NCI-H2171 (cell line): Measurements from ENCODE around the gene ZNF276.
"Not testable (repeated sequence)": the region's sequence is repeated elsewhere in the genome, so short reads cannot be mapped to it uniquely, and the experiment has no call there.

Source experiments
- DNase-seq: peaks from one replicate; lab custom pipeline; 2025; lab: John Stamatoyannopoulos, UW

ZNF276 gene

DNA sequence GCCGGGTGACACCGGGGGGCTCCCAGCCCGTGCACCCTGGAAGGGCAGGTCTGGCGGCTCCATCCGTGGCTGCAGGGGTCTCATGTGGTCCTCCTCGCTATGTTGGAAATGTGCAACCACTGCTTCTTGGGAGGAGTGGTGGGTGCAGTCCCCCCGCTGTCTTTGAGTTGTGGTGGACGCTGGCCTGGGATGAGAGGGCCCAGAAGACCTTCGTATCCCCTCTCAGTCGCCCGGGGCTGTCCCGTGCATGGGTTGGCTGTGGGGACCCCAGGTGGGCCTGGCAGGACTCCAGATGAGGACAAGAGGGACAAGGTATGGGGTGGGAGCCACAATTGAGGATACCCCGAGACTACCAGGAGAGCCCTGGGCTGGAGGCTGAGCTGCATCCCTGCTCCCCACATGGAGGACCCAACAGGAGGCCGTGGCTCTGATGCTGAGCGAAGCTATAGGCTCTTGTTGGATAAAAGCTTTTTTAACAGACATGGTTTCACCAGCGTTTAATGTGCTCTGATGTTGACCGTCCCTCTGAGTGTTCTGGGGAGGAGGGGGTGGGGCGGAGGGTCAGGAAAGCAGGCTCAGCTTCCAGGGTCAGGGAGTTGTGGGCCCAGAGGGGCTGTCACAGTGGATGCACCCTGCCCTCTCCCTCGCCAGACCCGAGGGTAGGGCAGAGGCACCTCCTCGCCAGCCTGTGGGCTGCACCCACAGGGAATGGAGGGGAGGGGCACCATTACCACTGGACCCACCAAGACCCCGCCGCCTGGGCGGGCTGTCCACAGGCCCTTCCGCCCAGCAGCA lies 25.3 kb upstream of the ZNF276 start:
- DNase-seq = no peak

DNA sequence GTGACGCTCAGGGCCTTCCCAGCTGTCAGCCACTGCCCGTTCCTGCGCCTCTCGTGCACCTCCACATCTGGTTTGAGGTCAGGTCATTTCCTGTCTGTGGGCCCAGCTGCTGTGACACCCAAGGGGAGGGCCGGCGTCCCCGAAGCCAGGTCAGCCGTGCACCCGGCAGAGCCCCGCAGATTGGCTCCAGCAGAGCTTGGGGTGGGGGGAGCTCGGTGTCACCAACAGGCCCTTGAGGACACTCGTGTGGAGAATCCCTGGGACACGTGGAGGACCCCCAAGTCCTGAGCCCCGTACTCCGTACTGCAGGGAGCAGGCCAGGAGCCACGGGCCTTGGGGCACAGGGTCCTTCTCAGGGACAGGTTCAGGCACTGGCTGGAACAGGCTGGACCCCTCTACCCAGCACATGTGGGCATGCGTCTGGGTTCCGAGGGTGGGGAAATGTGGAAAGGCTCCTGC lies 24.6 kb upstream of the ZNF276 start:
- no peak for DNase-seq

DNA sequence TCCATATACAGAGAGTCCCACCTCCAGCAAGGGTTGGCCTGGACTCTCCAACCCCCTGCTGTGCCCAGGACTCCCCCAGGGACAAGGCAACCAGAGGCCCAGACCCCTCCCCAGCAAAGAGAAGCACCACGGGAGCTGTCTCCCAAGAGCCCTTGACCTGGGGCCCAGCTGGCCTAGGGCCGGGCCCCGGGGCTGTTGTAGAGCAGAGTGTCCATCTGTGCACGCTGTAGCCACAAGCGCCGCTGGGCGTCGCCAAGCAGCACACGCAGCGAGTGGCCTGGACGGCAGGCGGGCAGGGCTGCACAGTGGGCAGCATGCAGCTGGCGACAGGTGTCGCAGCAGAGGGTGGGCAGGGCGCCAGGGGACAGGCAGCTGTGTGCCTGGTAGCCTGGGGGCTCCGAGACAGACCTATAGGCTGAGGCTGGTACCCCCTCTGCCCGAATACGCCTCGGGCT lies 24.1 kb upstream of the ZNF276 start:
- no peak for DNase-seq

DNA sequence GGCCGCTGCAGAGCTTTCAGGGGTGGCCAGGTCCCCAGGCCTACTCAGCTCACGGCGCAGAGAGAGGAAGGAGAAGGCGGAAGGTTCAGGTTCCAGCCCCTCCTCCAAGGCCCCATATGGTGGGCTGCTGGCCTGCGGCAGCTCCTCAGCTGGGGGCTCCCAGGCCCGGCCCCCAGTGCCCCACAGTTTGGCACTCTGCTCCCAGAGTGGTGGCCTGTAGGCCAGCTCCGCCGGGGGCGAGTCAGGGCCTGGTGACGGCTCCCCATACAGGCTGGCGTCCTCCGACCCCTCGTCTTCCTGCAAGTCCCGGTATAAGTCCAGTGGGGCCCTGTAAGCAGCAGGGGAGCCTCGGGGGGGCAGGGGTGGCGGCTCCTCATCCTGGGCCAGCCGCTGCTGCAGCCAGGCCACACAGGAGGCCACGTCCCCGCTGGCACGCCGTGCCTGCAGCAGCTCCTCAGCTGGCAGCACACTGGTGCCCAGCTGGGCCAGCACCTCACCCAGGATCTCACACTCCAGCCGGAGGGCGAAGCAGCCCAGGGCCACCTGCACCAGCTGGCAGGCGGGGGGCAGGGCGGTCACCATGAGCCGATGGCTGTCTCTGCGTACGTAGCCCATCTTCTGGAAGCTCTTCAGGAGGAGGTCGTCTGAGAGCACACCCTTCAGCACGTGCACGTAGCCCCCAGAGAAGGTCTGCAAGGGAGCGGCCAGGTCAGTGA lies 23.6 kb upstream of the ZNF276 start:
- DNase-seq = no peak

DNA sequence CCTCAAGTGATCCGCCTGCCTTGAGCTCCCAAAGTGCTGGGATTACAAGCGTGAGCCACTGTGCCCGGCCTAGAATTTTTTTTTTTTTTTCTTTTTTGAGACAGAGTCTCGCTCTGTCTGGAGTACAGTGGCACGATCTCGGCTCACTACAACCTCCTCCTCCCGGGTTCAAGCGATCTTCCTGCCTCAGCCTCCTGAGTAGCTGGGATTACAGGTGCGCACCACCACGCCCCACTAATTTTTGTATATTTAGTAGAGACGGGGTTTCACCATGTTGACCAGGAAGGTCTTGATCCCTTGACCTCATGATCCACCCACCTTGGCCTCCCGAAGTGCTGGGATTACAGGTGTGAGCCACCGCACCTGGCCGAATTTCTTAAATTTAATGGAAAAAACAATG lies 22.6 kb upstream of the ZNF276 start:
- not testable (repeated sequence) for DNase-seq

DNA sequence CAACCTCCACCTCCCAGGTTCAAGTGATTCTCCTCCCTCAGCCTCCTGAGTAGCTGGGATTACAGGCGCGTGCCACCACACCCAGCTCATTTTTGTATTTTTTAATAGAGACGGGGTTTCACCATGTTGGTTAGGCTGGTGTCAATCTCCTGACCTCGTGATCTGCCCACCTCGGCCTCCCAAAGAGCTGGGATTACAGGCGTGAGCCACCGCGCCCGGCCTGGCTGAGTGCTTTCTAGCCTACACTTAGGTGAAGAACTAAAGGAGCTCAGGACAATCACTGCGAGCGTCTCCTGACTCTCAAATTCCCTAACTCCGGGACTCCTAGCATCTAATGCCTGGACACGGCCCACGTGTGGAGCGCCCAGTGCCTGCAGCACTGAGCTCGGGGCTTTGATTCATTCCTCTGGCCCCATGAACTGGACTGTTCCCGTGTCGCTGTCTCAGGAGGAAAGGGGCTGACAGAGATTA lies 21.7 kb upstream of the ZNF276 start:
- DNase-seq = not testable (repeated sequence)

DNA sequence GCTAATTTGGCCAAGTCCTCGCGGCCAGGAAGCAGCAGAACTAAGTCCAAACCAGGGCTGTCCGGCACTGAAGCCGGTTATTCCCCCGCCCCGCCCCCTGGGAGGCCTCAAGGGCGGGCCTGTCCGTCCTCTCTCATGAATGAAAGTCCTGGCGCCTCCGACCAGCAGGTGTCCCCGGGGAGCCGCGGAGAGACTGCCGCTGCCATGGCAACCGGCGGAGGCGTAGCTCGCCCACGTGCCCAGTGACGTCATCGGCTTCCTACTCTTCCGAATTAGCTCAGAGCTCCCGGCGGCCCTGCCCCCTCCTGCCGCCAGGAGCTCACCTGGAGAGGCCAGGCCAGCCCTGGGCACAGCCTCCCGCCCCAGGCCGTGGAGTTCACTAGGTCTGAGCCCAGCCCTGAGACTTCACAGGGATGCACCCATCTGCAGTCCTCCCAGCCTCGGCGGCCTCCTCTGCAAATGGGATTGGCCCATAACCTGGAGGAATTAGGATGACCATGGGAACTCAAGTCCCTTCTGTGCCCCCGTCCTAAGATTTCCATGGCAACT lies 21.2 kb upstream of the ZNF276 start:
- peak; percentile 99 for DNase-seq

DNA sequence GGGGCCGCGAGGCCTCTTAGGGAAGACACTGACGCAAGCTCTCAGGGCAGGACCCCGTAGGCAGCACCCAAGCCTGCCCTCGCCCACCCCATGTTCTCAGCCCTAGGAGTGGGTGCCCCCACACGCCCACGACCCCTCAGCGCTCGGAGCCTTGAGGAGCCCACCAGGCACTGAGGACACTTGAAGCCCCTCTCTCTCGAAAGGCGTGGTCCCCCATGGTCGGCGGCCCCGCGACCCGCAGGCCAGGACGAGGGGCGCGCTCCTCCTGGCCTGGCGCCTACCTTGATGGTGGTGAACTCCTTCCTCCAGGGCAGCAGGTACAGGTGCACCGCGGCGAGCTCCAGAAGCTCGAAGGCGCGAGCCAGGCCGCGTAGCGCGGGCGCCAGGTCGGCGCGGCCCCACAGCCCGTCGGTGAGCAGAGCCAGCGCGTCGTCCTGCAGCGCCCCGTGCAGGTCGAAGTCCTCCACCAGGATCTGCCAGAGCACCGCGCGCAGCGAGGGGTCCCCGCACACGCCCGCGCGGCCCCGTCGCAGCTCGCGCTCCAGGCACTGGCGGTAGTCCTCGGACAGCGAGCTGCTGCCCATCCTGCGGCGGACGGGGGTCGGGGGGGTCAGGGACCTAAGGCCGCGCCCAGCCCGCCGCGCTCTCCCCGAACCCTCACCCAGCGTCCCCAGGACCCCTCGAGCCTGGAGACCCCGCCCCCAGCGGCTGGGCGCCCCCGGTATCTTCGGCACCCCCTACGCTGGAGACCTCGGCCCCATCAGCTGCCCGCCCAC lies 20.5 kb upstream of the ZNF276 start:
- DNase-seq = peak; percentile 45

DNA sequence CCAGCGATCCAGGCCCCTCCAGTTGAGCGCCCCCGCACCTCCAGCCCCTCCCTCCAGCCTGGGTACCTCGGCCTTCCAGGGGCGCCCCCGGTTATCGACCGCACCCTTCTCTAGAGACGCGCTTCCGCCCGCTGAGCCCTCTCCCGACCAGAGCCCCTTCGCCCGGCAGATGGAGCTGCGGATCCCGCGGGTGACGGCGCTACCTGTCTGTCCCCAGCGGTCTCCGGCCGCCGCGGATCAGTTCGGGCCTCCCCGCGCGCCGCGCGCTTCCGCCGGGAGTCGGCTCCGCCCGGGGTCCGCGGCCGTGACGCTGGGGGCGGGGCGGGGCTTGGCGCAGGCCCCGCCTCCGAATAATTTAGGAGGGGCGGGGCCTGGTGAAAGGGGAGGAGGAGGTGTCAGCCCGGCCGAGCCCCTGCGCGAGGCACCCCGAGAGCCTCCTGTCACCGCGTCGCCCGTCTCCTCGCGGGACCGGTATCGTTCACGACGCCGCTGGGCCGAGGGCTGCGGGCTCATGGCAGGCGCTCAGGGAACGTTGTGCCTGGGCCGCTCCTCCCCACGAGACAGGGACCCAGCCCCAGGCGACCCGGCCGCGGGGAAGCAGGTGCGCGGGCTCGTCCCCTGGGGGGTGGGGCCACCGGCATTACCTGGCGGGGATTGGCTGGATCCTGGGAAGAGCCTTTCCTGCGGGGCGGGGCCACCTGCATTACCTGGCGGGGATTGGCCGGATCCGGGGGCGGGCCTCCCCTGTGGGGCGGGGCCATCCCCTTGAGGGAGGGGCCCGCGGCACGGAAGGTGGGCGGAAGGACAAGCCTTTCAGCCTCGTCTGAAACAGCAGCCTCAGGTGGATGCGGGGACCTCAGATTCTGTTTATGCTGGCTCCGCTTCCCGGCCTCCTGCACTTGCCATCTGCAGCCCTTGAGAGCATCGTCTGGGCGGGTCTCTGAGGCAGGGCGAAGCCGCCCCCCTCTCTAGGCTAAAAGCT lies 19.6 kb upstream of the ZNF276 start, which contains the start of gene SPATA2L:
TSS of gene SPATA2L (minus strand) at position 281 of the 982 bp plus-strand sequence. CDS start 473 bp downstream, outside the sequence.
- DNase-seq = peak; percentile 98

DNA sequence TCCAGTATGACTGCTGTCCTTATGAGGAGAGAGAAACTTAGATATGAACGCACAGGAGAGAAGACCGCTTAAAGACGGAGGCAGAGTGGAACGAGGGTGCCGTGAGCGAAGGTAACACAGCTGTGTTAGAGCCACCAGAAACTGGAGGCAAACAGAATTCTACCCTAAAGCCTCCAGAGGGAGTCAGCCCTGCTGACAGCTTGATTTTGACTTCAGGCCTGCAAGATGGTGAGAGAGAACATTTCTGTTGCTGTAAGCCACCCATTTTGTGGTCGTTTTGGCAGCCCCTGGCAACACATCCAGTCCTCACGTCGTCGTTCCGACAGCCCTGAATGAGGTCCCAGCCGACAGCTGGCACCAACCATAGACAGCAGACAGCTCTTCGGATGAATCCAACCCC lies 17.1 kb upstream of the ZNF276 start:
- no peak for DNase-seq

DNA sequence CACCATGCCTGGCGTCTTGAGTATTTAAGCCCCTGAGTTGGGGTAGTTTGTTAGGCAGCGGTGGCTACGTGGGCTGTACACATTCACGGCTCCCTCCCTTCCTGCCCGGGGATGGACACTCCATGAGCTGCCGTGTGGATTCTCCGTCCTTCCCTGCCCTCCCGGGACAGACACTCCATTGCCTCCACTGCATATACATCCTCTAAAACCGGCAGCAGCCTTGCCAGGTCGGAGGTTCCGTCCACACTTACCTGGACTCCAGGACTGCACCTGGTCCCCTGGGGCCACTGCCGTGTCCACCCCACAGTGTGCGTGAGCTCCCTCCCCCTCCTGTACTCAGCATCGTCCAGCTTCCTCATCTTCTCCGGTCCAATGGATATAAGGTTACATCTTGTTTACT lies 16.3 kb upstream of the ZNF276 start:
- DNase-seq = no peak

DNA sequence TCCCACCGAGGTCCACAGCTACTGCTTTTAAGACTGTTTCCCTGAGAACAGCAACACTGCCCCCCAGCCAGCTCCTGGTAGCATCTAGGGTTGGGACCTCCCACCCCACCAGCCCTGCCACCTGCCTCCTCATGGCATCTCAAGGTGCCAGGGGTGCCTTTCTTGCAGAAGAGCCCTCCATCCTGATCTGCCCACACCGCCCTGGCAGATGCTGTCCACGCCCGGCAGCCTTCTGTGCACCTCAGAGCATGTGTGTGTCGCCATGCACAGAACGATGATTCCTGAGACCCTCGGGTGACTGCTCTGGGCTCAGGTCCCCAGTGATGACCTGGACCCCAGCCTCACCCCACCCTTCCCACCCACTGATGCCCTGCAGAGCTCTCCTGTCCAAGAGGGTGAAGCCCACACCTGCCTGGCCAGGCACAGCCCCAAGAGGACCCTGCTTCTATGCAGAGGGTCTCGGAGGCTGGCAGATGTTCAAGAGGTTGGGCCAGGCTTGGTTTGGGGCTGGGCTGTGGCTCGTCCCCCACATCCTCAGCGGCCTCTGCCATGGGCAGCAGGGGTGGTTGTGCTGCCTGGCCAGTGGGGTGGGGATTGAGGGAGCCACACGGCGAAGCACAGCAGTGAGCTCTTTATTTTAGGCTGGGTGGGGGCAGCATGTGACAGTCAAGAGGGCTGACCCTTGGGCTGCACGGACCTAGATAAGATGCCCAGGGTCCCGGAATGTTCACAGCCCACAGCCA lies 14.6 kb upstream of the ZNF276 start:
- DNase-seq = no peak

DNA sequence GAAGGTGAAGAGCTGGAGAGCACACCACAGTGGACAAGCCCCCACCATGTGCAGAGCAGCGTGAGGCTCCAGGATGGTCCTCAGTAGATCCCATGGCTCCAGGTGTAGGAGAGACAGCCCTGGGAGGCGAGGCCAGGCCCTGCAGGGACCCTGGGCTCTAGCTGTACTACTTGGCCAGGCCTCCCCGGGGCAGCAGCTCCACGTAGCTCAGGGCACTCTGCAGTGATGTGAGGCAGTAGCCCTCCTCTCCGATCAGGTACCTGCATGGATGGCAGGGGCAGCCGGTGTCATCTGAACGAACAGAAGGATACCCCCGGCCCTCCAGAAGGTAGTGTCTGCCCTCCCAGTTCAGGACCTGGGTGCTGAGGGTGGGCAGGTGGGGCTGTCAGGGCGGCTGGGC lies 13.6 kb upstream of the ZNF276 start:
- DNase-seq = no peak

DNA sequence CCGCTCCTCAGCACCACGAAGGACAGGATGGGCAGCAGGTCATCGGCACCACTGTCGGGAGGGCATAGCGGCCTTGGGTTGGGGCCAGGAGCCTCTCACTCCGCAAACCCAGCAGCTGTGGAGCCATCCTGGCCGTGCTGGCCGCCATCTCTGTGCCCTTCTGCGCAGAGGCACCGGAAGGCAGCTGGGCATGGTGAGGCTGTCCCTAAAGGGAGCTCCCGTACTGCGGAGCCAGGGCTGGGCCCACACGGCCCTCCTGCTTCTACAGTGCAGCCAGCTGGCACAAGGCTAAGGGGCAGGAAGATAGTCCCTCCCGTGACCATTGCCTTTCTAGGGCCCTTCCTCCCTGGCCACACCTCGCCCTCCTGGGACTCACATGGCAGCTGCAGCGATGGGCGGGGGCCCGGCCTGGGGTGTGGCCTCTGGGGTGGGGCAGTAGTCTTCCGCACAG lies 12.8 kb upstream of the ZNF276 start:
- no peak for DNase-seq

DNA sequence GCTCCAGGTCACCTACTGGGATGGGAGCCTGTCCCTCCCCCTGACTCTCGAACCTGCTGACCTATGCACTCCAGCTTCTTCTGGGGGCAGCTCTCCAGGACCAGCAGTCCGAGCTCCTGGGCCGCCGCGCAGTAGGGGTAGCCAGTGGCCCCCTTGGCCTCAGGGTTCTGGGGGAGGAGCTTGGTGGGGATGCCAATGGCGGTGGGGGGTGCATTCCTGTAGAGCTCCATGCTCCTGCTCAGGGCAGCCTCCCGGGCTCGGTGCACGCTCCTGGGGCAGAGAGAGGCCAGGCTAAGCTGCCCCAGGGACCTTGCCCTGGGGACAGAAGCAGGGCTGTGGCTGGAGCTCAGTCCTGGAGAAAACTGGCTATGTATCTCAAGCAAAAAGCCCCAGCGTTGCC lies 12.2 kb upstream of the ZNF276 start:
- no peak for DNase-seq

DNA sequence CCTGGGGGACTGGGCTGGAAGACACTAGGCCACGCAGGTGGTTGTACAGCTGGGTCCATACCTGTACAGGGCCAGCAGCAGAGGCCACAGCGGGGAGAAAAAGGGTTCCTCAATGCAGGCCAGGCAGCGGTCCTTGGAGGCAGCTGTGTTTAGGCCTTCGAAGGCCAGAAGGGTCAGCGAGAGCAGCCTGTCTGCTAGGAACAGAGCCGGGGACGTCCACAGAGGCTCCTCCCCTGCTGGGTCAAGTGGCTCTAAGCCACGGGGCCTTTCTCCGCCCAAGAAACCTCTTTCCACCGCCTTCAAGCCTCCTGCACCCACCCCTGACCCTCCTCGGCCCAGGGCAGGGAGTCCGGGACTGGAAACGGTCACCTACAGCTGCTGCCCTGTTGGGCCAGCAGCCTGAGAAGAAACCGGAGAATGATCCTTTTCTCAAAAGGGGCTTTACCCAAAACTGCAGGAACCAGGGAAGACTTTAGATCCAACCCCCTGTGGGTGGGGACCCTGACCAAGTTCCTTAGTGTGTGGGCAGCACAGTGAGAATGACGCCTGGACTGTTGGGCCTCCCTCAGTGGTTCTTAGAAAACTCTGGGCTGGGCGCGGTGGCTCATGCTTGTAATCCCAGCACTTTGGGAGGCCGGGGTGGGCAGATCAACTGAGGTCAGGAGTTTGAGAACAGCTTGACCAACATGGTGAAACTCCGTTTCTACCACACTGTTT lies 11.5 kb upstream of the ZNF276 start:
- no peak for DNase-seq

DNA sequence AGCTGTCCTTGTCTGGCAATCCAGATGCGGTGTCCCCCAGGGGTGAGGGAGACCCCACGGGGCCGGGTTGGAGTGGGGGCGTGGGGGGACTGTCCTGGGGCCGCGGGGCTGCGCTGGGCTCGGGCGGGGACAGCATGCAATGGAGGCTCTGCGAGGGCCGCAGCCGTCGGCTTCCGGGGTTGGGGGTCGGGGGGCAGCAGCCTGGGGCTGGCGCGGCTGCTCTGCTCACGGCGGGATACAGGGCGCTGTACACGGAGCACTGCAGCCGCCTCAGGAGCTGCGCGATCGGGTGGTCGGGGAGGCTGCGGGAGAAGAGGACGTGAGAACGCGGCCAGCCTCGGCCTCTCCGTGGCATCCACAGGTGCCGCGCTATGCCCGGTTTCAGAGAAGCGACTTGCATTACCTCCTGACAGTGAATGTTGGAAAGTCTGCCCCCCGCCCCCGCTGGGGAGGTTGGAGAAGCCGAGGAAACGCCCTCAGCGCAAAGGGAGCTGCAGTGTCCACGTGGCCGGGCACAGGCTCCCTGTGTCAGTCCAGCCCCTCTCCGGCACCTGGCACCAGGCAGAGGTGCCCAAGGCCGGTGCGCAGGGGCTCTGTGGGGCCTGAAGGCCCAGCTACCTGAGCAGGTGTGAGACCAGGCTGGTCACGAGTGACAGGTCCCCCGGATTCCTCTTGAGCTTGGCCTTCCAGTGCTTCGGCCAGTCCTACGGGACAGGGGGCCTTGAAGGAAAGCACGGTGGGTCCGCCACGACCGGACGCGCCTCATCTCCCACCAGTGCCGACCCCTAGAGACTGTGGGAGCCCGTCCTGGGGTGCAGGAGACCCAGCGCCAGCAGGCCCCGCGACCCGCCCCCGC lies 10.4 kb upstream of the ZNF276 start:
- no peak for DNase-seq

DNA sequence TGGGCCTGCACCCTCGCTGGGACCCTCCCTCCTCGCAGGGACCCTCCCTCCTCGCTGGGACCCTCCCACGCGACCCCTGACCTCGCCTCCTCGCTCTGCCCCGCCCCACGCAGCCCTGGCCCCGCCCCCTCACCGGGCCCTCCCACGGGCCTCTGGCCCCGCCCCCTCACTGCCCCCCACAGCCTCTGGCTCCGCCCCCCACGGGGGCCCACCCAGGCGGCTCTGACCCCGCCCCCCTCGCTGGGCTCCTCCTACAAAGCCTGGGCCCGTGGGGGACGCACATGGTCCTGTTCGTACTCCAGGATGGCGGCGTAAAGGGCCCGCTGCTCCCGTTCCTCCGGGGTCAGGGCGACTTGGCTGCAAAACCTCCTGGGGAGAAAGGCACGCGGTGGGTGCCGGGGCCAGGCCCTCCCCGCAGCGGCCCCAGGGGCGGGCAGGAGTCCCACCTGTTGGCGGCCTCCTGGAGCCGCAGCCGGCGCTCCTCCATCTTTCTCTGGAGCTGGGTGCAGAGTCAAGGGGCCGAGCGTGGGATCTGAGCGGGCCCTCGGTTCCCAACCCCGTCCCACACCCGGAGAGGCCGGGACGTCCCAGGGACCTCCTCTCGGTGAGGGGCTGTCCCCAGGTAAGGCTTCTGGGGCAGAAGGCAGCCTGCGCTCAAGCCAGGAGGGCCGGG lies 9.6 kb upstream of the ZNF276 start:
- DNase-seq = peak; percentile 72
